ENCODE data around the gene TMEM150A. TPM values are rescaled to one million over a fixed set of nuclear protein-coding genes. Genes with fewer than 3 reads are reported as not detected.

Gene TMEM150A
- total and polyA plus RNA-seq, 2 of the 13 experiments (the other 11 are each of a cell fraction or from before 2014, with no cell fraction given) = 30.1 to 70.4 TPM

DNA sequence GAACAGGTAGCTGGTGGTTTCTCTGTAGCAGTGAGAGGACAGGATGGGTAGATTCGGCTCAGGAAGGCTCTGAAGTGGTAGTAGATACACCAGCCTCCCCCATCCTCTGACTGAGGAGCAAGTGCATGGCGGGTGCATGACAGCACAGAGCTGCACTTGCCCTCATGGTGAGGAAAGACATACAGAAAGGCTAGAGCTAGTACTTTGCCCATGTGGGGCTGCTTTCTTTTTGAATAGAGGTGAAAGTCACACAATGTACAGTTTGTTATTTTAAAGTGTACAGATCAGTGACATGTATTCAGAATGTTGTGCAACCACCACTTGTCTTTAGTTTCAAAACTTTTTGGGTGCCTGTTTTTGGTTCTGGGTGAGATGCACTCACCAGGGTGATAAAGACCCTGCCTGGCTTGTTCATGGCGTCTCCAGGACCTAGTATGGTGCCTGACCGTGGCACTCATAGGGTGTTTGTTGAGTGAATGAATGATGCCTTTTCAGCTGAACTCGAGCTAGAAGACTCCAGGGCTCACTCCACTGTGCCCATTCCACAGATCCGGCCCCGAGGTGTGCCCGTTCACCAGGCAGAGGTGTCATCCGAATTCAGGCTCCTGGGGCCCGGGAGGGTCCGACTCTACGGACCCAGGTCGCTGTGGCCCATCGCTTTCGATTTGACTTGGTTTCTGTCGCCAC is 18.7 kb downstream of the TMEM150A start (continued):
- TF ChIP-seq ATRX (CRISPR knock-in tag; IDR thresholded peaks at IDR 0.05; ENCODE audit: borderline replicate concordance) = no peak
- TF ChIP-seq ZNF12 (CRISPR knock-in tag; IDR thresholded peaks at IDR 0.05) = peak; percentile 53; the same call in 1 of the 2 replicates
- TF ChIP-seq SP140L (CRISPR knock-in tag; IDR thresholded peaks at IDR 0.05; ENCODE audit: borderline replicate concordance) = no peak
- TF ChIP-seq ATF7-NPFF (CRISPR knock-in tag; IDR thresholded peaks at IDR 0.05; ENCODE audit: low read depth) = no peak
- TF ChIP-seq BCL6 (CRISPR knock-in tag; IDR thresholded peaks at IDR 0.05) = peak; percentile 17; the same call in 1 of the 2 replicates
- TF ChIP-seq, protein P1, sequence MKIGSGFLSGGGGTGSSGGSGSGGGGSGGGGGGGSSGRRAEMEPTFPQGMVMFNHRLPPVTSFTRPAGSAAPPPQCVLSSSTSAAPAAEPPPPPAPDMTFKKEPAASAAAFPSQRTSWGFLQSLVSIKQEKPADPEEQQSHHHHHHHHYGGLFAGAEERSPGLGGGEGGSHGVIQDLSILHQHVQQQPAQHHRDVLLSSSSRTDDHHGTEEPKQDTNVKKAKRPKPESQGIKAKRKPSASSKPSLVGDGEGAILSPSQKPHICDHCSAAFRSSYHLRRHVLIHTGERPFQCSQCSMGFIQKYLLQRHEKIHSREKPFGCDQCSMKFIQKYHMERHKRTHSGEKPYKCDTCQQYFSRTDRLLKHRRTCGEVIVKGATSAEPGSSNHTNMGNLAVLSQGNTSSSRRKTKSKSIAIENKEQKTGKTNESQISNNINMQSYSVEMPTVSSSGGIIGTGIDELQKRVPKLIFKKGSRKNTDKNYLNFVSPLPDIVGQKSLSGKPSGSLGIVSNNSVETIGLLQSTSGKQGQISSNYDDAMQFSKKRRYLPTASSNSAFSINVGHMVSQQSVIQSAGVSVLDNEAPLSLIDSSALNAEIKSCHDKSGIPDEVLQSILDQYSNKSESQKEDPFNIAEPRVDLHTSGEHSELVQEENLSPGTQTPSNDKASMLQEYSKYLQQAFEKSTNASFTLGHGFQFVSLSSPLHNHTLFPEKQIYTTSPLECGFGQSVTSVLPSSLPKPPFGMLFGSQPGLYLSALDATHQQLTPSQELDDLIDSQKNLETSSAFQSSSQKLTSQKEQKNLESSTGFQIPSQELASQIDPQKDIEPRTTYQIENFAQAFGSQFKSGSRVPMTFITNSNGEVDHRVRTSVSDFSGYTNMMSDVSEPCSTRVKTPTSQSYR (CRISPR knock-in tag; IDR thresholded peaks at IDR 0.05; ENCODE audit: borderline replicate concordance) = no peak
- TF ChIP-seq ZNF678 (CRISPR knock-in tag; IDR thresholded peaks at IDR 0.05) = no peak
- TF ChIP-seq ZNF549 (CRISPR knock-in tag; IDR thresholded peaks at IDR 0.05) = no peak
- TF ChIP-seq NFE2 (CRISPR knock-in tag; IDR thresholded peaks at IDR 0.05) = no peak
- TF ChIP-seq FOXC1 (CRISPR knock-in tag; IDR thresholded peaks at IDR 0.05; ENCODE audit: borderline replicate concordance) = no peak
- TF ChIP-seq, protein P2, sequence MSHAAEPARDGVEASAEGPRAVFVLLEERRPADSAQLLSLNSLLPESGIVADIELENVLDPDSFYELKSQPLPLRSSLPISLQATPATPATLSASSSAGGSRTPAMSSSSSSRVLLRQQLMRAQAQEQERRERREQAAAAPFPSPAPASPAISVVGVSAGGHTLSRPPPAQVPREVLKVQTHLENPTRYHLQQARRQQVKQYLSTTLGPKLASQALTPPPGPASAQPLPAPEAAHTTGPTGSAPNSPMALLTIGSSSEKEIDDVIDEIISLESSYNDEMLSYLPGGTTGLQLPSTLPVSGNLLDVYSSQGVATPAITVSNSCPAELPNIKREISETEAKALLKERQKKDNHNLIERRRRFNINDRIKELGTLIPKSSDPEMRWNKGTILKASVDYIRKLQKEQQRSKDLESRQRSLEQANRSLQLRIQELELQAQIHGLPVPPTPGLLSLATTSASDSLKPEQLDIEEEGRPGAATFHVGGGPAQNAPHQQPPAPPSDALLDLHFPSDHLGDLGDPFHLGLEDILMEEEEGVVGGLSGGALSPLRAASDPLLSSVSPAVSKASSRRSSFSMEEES (CRISPR knock-in tag; IDR thresholded peaks at IDR 0.05) = no peak
- TF ChIP-seq, protein P3, sequence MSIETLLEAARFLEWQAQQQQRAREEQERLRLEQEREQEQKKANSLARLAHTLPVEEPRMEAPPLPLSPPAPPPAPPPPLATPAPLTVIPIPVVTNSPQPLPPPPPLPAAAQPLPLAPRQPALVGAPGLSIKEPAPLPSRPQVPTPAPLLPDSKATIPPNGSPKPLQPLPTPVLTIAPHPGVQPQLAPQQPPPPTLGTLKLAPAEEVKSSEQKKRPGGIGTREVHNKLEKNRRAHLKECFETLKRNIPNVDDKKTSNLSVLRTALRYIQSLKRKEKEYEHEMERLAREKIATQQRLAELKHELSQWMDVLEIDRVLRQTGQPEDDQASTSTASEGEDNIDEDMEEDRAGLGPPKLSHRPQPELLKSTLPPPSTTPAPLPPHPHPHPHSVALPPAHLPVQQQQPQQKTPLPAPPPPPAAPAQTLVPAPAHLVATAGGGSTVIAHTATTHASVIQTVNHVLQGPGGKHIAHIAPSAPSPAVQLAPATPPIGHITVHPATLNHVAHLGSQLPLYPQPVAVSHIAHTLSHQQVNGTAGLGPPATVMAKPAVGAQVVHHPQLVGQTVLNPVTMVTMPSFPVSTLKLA (IDR thresholded peaks at IDR 0.05) = no peak
- TF ChIP-seq, protein P4, sequence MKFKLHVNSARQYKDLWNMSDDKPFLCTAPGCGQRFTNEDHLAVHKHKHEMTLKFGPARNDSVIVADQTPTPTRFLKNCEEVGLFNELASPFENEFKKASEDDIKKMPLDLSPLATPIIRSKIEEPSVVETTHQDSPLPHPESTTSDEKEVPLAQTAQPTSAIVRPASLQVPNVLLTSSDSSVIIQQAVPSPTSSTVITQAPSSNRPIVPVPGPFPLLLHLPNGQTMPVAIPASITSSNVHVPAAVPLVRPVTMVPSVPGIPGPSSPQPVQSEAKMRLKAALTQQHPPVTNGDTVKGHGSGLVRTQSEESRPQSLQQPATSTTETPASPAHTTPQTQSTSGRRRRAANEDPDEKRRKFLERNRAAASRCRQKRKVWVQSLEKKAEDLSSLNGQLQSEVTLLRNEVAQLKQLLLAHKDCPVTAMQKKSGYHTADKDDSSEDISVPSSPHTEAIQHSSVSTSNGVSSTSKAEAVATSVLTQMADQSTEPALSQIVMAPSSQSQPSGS (CRISPR knock-in tag; IDR thresholded peaks at IDR 0.05) = no peak
- TF ChIP-seq BRCA1 (CRISPR knock-in tag; IDR thresholded peaks at IDR 0.05) = no peak
- TF ChIP-seq, protein P5, sequence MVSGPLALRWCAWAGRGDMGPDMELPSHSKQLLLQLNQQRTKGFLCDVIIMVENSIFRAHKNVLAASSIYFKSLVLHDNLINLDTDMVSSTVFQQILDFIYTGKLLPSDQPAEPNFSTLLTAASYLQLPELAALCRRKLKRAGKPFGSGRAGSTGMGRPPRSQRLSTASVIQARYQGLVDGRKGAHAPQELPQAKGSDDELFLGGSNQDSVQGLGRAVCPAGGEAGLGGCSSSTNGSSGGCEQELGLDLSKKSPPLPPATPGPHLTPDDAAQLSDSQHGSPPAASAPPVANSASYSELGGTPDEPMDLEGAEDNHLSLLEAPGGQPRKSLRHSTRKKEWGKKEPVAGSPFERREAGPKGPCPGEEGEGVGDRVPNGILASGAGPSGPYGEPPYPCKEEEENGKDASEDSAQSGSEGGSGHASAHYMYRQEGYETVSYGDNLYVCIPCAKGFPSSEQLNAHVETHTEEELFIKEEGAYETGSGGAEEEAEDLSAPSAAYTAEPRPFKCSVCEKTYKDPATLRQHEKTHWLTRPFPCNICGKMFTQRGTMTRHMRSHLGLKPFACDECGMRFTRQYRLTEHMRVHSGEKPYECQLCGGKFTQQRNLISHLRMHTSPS (CRISPR knock-in tag; IDR thresholded peaks at IDR 0.05; ENCODE audit: low read depth) = no peak
- no peak for TF ChIP-seq REXO4 (CRISPR knock-in tag; IDR thresholded peaks at IDR 0.05; ENCODE audit: borderline replicate concordance)
- no peak for TF ChIP-seq TGIF2 (CRISPR knock-in tag; IDR thresholded peaks at IDR 0.05)
- peak; percentile 93 for TF ChIP-seq CEBPB (IDR thresholded peaks at IDR 0.05; ENCODE audit: borderline replicate concordance, low read depth, low read length)
- no peak for TF ChIP-seq ZNF264 (CRISPR knock-in tag; IDR thresholded peaks at IDR 0.05)
